NCI-H446 treated with DMSO at 0.1 percent for 48 hours (cell line): ENCODE measurements around the gene BOLA3.
"Not testable (repeated sequence)": the region's sequence is repeated elsewhere in the genome, so short reads cannot be mapped to it uniquely, and the experiment has no call there.

Experiments used
- DNase-seq: peaks from one replicate; lab custom pipeline; 2025; lab: John Stamatoyannopoulos, UW

Gene BOLA3

DNA sequence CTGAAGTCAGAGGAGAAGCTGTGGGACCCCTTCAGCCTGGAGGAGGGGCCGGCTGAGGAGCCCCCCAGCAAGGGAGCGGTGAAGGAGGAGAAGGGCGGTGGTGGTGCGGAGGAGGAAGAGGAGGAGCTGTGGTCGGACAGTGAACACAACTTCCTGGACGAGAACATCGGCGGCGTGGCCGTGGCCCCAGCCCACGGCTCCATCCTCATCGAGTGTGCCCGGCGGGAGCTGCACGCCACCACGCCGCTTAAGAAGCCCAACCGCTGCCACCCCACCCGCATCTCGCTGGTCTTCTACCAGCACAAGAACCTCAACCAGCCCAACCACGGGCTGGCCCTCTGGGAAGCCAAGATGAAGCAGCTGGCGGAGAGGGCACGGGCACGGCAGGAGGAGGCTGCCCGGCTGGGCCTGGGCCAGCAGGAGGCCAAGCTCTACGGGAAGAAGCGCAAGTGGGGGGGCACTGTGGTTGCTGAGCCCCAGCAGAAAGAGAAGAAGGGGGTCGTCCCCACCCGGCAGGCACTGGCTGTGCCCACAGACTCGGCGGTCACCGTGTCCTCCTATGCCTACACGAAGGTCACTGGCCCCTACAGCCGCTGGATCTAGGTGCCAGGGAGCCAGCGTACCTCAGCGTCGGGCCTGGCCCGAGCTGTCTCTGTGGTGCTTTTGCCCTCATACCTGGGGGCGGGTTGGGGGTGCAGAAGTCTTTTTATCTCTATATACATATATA is 46.0 kb downstream of the BOLA3 start:
- DNase-seq = no peak

DNA sequence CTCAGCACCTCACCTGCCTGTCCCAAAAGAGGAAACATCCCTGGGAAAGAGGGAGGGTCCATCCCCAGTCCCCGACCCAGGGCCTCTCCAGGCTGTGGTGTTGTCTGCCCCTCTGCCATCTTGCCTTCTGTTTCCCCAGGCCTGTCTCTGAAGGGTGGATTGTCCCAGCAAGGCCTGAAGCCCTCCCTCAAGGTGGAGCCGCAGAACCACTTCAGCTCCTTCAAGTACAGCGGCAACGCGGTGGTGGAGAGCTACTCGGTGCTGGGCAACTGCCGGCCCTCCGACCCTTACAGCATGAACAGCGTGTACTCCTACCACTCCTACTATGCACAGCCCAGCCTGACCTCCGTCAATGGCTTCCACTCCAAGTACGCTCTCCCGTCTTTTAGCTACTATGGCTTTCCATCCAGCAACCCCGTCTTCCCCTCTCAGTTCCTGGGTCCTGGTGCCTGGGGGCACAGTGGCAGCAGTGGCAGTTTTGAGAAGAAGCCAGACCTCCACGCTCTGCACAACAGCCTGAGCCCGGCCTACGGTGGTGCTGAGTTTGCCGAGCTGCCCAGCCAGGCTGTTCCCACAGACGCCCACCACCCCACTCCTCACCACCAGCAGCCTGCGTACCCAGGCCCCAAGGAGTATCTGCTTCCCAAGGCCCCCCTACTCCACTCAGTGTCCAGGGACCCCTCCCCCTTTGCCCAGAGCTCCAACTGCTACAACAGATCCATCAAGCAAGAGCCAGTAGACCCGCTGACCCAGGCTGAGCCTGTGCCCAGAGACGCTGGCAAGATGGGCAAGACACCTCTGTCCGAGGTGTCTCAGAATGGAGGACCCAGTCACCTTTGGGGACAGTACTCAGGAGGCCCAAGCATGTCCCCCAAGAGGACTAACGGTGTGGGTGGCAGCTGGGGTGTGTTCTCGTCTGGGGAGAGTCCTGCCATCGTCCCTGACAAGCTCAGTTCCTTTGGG is 47.2 kb downstream of the BOLA3 start:
- no peak for DNase-seq

DNA sequence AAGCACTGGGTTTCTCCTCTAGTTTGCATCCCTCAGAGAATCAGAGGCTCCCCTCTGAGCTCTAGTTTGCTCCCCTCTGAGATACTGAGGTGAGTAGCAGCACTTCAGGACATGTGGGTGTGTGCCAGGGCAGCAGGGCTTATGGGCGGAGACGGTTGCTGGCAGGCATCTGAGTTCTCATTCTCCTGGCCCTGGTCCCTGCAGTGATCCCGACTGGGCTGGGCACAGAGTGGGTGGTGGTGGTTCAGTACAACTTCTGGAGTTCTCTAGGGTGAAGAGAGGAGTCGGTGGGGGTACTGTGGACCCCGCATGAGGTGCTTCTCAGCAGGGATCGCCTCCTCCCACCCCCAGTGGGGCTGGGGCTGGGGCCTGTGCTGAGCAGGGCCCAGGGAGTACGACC is 47.9 kb downstream of the BOLA3 start:
- DNase-seq = no peak

DNA sequence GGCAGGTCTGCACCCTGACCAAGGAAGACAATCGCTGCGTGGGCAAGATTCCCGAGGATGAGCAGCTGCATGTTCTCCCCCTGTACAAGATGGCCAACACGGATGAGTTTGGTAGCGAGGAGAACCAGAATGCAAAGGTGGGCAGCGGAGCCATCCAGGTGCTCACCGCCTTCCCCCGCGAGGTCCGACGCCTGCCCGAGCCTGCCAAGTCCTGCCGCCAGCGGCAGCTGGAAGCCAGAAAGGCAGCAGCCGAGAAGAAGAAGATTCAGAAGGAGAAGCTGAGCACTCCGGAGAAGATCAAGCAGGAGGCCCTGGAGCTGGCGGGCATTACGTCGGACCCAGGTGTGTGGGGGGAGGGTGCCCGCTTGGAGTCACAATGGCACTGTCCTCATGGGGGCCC is 48.4 kb downstream of the BOLA3 start:
- no peak for DNase-seq

DNA sequence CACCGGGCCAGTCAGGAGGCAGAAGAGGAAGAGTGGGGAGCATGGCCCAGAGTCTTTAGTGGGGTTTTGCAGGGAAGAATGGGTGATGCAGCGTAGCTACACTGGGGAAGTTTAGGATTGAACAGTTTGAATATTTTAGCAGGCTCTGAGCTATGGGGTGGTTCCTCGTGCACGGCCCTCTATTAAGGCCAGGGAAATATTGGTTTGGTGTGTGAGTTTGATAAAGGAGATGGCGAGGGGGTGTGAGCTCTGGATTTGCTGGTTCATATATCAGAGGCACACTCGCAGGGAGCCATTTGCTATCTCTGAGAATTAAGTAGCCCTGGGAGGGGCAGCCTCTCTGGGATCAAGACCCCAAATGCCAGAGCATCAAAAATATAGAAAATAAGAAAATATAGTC is 50.1 kb downstream of the BOLA3 start:
- no peak for DNase-seq

DNA sequence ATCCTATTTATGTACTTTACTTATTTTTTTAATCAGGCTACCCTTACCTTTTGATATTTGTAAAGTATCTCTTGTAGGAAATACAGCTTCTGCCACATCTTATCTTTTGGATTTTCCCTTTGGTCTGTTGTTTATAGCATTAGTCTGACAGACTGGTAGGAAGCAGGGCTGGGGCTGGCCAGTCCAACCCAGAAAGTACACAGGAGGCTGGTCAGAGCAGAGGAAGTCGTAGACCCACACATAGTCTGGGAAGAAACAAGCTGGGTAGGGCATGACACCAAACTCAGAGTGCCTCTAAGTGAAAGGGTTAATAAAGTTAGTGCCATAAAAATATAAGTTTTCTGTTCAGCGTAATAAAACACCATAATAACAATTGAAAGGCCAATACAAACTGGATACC is 51.7 kb downstream of the BOLA3 start:
- no peak for DNase-seq

DNA sequence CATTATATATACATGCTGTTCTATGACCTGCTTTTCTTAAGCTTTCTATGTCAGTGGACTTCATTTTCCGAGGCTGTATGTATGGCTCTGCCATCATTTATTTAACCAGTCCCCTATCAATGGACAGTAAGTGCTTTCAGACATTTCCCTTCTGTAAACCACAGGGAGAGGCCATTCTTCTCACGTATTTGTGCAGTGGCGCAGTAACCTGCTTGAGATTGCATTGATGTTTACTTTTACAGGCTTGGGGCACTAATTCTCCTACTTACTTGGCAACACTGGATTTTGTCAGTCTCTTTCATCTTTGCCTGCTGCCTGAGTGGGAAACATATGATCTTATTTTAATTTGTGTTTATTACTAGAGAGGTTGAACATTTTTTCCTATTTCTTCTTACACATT is 52.1 kb downstream of the BOLA3 start:
- no peak for DNase-seq

DNA sequence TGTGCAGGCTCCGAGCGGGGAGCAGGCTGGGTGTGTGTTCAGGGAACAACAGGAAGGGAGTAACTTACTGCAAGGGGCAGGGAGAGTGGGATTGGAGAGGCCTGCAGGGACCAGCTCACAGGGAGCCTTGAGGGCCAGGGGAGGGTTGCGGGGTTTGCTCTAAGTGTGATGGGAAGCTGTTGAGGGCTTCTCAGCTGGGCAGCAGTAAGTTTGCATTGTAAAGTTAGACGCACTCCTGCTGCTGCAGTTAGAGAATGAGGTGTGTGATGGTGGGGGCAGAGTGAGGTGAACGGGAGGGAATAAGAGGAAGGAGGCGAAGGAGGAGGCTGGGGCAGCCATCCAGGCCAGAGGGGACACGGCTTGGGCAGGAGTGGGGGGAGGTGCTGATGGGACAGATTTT is 53.4 kb downstream of the BOLA3 start:
- DNase-seq = no peak

DNA sequence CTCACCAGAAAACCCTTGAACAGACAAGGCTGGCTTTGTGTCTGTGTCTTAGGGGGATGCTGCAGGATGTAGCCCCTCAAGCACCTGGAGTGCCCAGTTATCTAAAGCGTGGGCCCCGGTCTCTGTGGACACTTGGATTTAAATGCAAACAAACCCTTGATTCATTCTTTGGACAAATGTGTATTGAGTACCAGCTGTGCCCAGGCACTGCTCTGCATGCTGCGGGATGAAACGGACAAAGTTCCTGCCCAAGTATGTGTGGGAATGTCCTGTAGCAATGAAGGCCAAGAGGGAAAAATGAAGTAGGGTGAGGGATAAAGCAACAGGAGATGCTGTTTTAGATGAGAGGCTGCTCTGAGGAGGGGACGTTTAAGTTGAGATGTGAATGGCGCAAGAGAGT is 53.9 kb downstream of the BOLA3 start:
- DNase-seq = no peak

DNA sequence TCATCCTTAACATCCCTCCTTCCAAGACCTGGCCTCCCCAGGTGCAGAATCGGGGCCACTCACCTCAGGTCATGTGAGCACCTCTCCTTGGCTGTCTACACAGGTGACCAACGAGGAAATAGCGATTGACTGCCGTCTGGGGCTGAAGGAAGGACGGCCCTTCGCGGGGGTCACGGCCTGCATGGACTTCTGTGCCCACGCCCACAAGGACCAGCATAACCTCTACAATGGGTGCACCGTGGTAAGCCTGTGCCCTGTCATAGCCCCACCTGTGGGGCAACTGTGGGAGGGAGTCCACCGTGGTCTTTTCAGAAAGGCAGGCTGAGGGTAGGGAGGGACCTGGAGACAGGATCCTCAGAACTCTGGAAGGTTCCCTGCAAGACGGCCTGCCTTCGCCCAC is 54.3 kb downstream of the BOLA3 start:
- DNase-seq = no peak

DNA sequence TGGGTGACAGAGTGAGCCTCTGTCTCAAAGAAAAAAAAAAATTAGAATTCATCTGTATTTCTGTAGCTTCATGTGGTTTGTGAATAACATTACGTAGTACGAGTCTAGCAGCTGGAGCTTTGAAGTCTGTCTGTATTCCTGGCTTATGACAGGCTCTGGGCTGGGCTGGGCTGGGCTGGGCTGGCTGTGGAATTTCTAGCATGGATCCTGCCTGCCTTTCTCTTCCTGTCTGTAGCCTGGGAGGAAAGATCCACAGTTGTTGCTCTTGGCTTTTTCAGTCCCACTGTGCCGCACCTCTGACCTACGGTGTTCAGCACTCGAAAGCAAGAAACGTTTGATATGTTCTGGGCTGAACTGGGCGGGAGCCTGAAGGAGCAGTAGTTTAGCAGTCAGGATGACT is 55.4 kb downstream of the BOLA3 start:
- DNase-seq = no peak

DNA sequence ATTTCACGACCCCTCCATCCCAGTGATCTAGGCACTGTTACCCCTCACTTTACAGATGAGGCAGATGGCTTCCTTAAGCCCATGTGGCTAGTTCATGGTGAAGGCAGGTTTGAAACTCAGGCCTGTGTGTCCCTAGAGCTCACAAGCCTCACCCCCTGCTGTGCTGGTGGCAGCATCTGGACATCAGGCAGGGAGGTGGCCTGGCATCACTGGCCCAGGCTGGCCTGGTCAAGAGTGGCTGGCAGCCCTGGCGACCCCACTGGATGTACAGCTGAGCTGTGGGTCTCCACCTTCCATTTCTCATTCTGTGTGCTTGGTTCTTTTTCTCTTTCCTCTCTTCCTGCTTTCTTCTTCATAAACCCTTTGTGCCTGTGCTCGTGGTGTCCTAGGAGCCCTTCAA is 56.3 kb downstream of the BOLA3 start:
- DNase-seq = no peak

DNA sequence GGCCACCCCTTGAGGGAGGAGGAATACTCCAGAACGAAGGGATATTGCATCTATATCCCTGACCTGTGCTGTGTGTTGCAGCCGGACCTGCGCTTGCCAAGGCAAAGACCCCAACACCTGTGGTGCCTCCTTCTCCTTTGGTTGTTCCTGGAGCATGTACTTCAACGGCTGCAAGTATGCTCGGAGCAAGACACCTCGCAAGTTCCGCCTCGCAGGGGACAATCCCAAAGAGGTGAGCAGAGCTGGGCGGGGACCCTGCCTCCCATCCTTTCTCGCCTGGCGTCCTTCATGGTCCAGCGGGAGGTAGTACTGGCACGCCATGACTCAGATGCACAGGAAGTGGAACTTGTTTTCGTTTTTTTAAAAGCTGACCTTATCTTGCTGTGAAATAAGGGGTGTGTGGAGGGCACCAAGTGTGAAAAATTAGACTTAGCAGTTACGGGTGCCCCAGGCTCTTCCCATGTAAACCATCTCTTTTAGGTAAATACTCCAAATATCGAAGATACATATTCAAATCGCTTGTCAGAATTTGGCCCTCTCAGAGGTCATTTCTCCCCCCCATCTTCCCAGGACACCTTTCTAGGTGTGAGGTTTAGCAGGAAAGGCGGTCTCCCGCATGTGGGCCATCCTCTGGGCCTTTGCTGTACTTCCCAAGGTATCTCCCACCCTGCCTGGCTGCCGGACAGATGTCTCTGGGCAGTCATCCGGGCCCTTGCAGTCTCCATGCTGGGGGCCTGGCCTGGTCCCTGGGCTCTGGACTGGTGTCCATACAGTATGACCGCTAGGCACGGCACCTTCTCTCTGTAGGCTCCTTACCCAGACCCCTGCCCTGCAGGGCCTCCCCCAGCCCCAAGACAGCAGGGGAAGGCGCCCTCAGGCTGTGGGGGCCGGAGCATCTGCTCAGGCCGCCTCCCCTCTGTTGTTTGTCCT is 57.6 kb downstream of the BOLA3 start:
- DNase-seq = no peak

DNA sequence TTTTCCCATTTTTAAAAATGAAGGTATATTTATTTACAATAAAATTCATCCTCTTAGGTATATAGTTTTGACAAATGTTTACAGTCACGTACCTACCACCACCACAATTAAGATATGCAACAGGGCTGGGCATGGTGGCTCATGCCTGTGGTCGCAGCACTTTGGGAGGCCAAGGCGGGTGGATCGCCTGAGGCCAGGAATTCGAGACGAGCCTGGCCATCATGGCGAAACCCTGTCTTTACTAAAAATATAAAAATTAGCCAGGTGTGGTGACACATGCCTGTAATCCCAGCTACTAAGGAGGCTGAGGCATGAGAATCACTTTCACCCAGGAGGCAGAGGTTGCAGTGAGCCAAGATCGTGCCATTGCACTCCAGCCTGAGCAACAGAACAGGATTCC is 59.0 kb downstream of the BOLA3 start:
- DNase-seq = not testable (repeated sequence)

DNA sequence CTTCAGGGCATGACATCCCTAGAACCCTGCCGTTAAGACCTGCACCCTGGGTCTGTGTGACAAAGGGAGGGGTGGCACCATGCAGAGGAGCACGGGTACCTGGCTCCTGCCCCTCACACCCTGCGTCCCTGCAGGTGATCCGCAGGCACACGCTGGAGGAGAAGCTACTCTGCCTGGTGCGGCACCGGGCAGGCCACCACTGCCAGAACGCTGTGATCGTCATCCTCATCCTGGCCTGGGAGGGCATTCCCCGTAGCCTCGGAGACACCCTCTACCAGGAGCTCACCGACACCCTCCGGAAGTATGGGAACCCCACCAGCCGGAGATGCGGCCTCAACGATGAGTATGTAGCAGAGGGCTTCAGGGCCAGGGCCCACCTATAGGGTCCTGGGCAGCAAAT is 60.0 kb downstream of the BOLA3 start:
- no peak for DNase-seq

DNA sequence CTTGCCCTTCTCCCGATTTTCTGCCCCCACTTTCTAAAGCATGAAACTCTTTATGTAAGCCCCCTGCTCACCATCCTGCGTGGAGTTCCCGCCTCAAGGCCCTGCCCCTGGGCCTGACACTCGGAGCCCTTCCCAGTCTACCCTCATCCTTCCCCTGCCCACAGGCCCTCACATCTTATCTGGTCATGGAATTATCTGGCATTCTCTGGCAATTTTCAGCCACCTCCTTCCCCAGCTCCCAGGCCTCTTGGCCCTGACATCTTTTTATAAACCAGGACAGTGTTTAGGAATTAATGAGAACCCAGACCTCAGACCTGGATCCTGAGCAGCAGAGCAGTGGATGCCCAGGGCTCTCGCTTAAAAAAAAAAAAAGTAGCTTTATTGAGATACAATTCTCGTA is 61.7 kb downstream of the BOLA3 start:
- DNase-seq = no peak
